ENCODE data around the gene OR2AG2. TPM values are rescaled to one million over a fixed set of nuclear protein-coding genes. Genes with fewer than 3 reads are reported as not detected.
A peak's percentile ranks its signal among the peaks of the same experiment; 100 is the strongest.

OR2AG2 gene
- total and polyA plus RNA-seq, 8 donors = 0.06 to 0.20 (median 0.10) TPM; not detected in 4

DNA sequence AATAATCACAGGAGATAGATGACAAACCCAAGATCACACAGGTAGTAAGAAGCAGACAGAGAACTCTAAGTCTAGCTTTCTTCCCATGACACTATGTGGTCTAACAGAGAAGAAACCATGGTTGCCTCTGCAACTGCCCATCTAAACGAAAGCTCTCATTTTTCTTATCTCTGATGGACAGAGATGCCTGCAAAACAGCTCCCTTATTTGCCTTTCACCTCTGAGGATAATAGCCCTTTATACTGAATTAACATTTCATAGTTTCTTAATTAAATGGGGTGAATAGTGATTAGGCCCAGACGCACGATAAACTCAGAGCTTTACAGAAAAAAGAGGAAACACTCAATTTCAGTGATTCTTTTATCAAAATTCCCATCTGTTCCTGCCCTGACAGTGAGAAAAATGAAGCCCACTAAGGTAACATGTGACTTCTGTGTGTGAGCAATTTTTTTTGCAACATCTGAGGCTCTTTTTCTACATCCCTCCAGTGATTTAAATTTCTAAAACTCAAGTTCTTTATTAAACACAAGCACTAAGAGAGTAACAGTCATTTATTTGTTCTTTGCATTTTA is 24.6 kb downstream of the OR2AG2 start:
- intact Hi-C loops (cut with DNase I) = no loop called here
- Histone ChIP-seq H3K27me3 (no peaks in the 10 kb centered on the region), H3K36me3 (no peaks in the 10 kb centered on the region), H3K9me3 (no peaks in the 10 kb centered on the region), H3K4me1 (peaks cover 0 to 24% of the 10 kb centered on the region in 2 donors), H3K4me3 (no peak overlapping the region), H3K27ac (peak overlapping the region in 1 of 2 donors; percentile 91)
- TF ChIP-seq, protein P1, sequence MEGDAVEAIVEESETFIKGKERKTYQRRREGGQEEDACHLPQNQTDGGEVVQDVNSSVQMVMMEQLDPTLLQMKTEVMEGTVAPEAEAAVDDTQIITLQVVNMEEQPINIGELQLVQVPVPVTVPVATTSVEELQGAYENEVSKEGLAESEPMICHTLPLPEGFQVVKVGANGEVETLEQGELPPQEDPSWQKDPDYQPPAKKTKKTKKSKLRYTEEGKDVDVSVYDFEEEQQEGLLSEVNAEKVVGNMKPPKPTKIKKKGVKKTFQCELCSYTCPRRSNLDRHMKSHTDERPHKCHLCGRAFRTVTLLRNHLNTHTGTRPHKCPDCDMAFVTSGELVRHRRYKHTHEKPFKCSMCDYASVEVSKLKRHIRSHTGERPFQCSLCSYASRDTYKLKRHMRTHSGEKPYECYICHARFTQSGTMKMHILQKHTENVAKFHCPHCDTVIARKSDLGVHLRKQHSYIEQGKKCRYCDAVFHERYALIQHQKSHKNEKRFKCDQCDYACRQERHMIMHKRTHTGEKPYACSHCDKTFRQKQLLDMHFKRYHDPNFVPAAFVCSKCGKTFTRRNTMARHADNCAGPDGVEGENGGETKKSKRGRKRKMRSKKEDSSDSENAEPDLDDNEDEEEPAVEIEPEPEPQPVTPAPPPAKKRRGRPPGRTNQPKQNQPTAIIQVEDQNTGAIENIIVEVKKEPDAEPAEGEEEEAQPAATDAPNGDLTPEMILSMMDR (IDR thresholded peaks at IDR 0.05) = no peak
- no peak for DNase-seq
- no peak for ATAC-seq

DNA sequence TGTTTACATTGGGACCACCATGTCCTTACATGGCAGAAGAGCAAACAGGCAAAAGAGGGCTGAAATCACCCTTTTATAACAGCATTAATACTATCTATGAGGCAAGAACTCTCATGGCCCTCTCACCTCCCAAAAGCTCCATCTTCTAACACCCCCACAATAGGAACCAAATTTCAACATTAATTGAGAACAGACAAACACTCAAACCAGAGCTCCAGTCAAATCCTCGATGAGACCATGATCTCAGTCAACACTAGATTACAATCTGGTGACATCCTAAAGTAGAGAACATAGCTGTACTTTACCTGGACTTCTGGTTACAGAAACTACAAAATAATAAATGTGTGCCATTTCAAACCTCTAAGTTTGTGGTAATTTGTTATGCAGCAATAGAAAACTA is 25.1 kb downstream of the OR2AG2 start:
- peaks cover 0 to 24% of the 10 kb centered on the region in 2 donors for H3K4me1 ChIP-seq
- no peaks in the 10 kb centered on the region for H3K9me3 ChIP-seq
- H3K36me3 ChIP-seq = no peaks in the 10 kb centered on the region
- no peak for ATAC-seq
- intact Hi-C loops (cut with DNase I) = no loop called here
- peak overlapping the region; percentile 77 to 91 for H3K27ac ChIP-seq
- DNase-seq = no peak
- H3K4me3 ChIP-seq = peak overlapping the region in 1 of 2 donors; percentile 35
- TF ChIP-seq, protein P1 (IDR thresholded peaks at IDR 0.05) = no peak
- H3K27me3 ChIP-seq = no peaks in the 10 kb centered on the region

DNA sequence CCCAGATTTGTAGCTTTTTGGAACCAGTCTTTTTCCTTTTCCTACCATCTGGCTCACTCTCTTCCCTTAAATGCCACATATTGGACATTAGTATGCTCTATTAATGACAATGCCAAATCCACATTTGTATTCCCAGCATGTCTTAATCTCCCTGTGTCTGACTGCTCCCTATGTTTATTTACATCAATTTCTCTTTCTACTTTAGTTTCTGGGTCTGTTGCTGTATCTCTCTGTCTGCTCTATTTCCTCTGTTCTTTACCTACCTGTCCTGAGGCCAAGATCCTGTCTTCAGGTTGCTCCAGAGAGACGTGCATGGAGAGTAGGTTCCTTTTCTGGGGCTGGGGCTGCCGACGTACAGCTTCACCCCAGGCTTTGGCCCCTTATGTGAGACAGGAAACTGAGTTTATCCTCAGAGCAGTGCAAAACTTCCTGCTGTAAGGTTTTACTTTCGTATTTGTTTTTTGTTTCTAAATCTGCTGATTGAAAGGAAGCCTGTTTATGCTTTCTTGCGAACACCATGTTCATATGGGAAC is 25.6 kb downstream of the OR2AG2 start:
- Histone ChIP-seq H3K27ac (peak overlapping the region; percentile 77 to 91), H3K36me3 (no peaks in the 10 kb centered on the region), H3K9me3 (no peaks in the 10 kb centered on the region), H3K4me3 (peak overlapping the region in 1 of 2 donors; percentile 35), H3K4me1 (peaks cover 0 to 24% of the 10 kb centered on the region in 2 donors), H3K27me3 (no peaks in the 10 kb centered on the region)
- intact Hi-C loops (cut with DNase I) = no loop called here
- peak in 2 of 4 donors; percentile 5 to 6 for DNase-seq
- ATAC-seq = peak; percentile 50
- TF ChIP-seq, protein P1 (IDR thresholded peaks at IDR 0.05) = no peak

DNA sequence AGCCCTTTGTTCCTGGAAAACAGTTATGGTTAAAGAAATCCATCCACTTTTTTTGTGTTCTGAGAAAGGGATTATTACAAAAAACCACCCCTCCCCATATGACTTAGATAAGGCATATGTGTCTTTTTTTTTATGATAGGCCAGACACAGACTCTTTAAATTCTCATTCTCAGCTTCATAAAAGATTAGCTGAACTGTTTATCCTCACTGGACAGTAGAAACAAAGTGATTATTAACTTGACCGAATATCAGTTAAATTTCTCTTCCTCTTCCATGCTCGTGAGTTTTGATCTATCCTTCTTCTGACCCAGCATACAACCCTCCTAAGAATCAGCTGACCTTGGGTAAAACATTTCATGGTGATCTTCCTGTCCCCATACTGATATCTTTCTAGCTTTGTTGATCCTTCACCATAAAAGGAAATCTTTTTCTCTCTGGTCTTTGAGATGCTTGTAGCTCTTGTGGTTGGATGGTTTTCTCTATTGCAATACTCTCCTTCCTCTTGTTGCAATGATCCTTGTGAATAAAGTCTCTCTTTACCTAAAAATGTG is 26.2 kb downstream of the OR2AG2 start:
- intact Hi-C loops (cut with DNase I) = no loop called here
- Histone ChIP-seq H3K4me1 (peaks cover 0 to 24% of the 10 kb centered on the region in 2 donors), H3K27ac (peak overlapping the region; percentile 77 to 91), H3K36me3 (no peaks in the 10 kb centered on the region), H3K4me3 (peak overlapping the region in 1 of 2 donors; percentile 35), H3K27me3 (no peaks in the 10 kb centered on the region), H3K9me3 (no peaks in the 10 kb centered on the region)
- no peak for ATAC-seq
- TF ChIP-seq, protein P1 (IDR thresholded peaks at IDR 0.05) = no peak
- DNase-seq = no peak

DNA sequence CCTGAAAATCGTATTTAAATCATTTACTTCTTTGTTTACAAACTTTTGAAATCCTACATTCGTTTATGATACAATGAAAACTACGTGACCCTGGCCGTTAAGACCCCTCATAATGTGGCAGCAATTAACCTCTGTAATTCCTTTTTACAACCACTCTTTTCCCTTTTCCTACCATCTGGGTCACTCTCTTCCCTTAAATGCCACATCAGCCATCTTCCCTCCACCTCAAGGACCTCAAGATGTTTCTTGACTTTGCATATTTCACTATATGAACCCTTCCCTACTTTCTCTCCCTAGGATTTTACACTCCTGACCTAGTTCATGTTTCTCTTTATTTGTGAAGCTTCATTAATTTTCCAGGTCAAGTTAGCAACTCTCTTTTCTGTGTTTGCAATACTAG is 26.8 kb downstream of the OR2AG2 start:
- intact Hi-C loops (cut with DNase I) = no loop called here
- Histone ChIP-seq H3K9me3 (no peaks in the 10 kb centered on the region), H3K36me3 (no peaks in the 10 kb centered on the region), H3K27ac (peak overlapping the region; percentile 77 to 91), H3K27me3 (no peaks in the 10 kb centered on the region), H3K4me3 (peak overlapping the region in 1 of 2 donors; percentile 35), H3K4me1 (peaks cover 0 to 26% of the 10 kb centered on the region in 2 donors)
- no peak for ATAC-seq
- TF ChIP-seq, protein P1 (IDR thresholded peaks at IDR 0.05) = no peak
- no peak for DNase-seq

Measured in left lung (tissue), 10 donors.